GM23338 (cell line): ENCODE data around the gene RGS6. TPM values are rescaled to one million over a fixed set of nuclear protein-coding genes. Genes with fewer than 3 reads are reported as not detected.

Experiments
- ATAC-seq: fragments of 200-7000 bp; cut with Tn5 transposase; 3 replicates; pipeline ENCODE4 v1.9.1; 2020
- DNase-seq: peaks from one replicate; pipeline ENCODE4 v3.0.0-alpha.2; 2015; ENCODE audit warnings: low spot score
- H2AFZ ChIP-seq: fragments of 200-600 bp; sonication (generic); 2 replicates; pipeline ENCODE4 v1.8.0; 2016; ENCODE audit warnings: antibody characterized with exemption, mild to moderate bottlenecking, moderate library complexity
- H3F3A ChIP-seq: fragments of 200-600 bp; sonication (generic); replicated peaks from 2 replicates; pipeline ENCODE4 v1.8.0; 2017; ENCODE audit warnings: antibody characterized with exemption, mixed run types, low read depth
- H3K27ac ChIP-seq: fragments of 200-600 bp; sonication (generic); 2 replicates; pipeline ENCODE4 v1.6.1; 2016; ENCODE audit warnings: low read depth
- H3K27me3 ChIP-seq: fragments of 200-600 bp; sonication (generic); 2 replicates; pipeline ENCODE4 v1.8.0; 2016; ENCODE audit warnings: mild to moderate bottlenecking, mixed run types, moderate library complexity; ENCODE audit not compliant: insufficient read depth
- H3K36me3 ChIP-seq: fragments of 200-600 bp; sonication (generic); 2 replicates; pipeline ENCODE4 v1.8.0; 2016; ENCODE audit warnings: mild to moderate bottlenecking; ENCODE audit not compliant: insufficient read depth
- H3K4me1 ChIP-seq: fragments of 200-600 bp; sonication (generic); 2 replicates; pipeline ENCODE4 v1.8.0; 2016; ENCODE audit warnings: mild to moderate bottlenecking, moderate library complexity; ENCODE audit not compliant: insufficient read depth
- H3K4me2 ChIP-seq: fragments of 200-600 bp; sonication (generic); 2 replicates; pipeline ENCODE4 v1.7.1; 2017; ENCODE audit warnings: mixed run types
- H3K4me3 ChIP-seq: fragments of 200-600 bp; sonication (generic); 2 replicates; pipeline ENCODE4 v1.6.1; 2016; ENCODE audit warnings: mixed run types
- H3K79me2 ChIP-seq: fragments of 200-600 bp; sonication (generic); replicated peaks from 2 replicates; pipeline ENCODE4 v1.8.0; 2017; ENCODE audit warnings: mild to moderate bottlenecking; ENCODE audit not compliant: insufficient read depth
- H3K9me2 ChIP-seq: fragments of 200-600 bp; sonication (generic); 2 replicates; pipeline ENCODE4 v1.8.0; 2017; ENCODE audit not compliant: insufficient read depth
- H4K20me1 ChIP-seq: fragments of 200-600 bp; sonication (generic); replicated peaks from 2 replicates; pipeline ENCODE4 v1.8.0; 2017; ENCODE audit warnings: mild to moderate bottlenecking; ENCODE audit not compliant: insufficient read depth
- H3K27ac Mint-ChIP-seq: 2 replicates; pipeline ENCODE4 v1.8.0; 2020; ENCODE audit warnings: inconsistent platforms, mild to moderate bottlenecking, moderate library complexity, mixed read lengths
- H3K27me3 Mint-ChIP-seq: 3 replicates; pipeline ENCODE4 v1.8.0; 2022; ENCODE audit warnings: low read depth, mild to moderate bottlenecking, moderate library complexity, mixed read lengths, inconsistent platforms; ENCODE audit not compliant: insufficient read depth, poor library complexity
- H3K36me3 Mint-ChIP-seq: 3 replicates; pipeline ENCODE4 v1.8.0; 2021; ENCODE audit warnings: low read depth, mild to moderate bottlenecking, inconsistent platforms, moderate library complexity, mixed read lengths
- H3K4me1 Mint-ChIP-seq: 3 replicates; pipeline ENCODE4 v1.8.0; 2020; ENCODE audit warnings: mild to moderate bottlenecking, inconsistent platforms, mixed read lengths
- H3K4me3 Mint-ChIP-seq: 3 replicates; pipeline ENCODE4 v1.8.0; 2021; ENCODE audit warnings: moderate library complexity, mild to moderate bottlenecking, inconsistent platforms, mixed read lengths
- H3K9me3 Mint-ChIP-seq: 3 replicates; pipeline ENCODE4 v1.8.0; 2020; ENCODE audit warnings: moderate library complexity, mild to moderate bottlenecking, inconsistent platforms, mixed read lengths
- CREB1 ChIP-seq: fragments of 250-450 bp; sonication (Bioruptor Pico); IDR thresholded peaks from 2 replicates; pipeline ENCODE4 v1.5.0; 2020; ENCODE audit warnings: low read depth, mild to moderate bottlenecking, moderate library complexity
- CTCF ChIP-seq, 2 experiments: fragments of 200-600 bp in 1 of 2; sonication (generic) in 1 of 2; conservative IDR thresholded peaks; 2 replicates each; pipeline versions ENCODE4 v1.5.1 to v1.6.1; 2016 to 2017; ENCODE audit warnings: antibody characterized with exemption in 2 of 2, low read depth in 2 of 2, mild to moderate bottlenecking in 2 of 2, moderate library complexity in 1 of 2
- EZH2 ChIP-seq: fragments of 200-600 bp; sonication (generic); IDR thresholded peaks from one replicate; pipeline ENCODE4 v1.8.0; 2017; ENCODE audit warnings: antibody characterized with exemption, mild to moderate bottlenecking, low read depth; ENCODE audit not compliant: unreplicated experiment
- EZH2phosphoT487 ChIP-seq: fragments of 200-600 bp; sonication (generic); IDR thresholded peaks from one replicate; pipeline ENCODE4 v1.8.1; 2018; ENCODE audit warnings: antibody characterized with exemption; ENCODE audit not compliant: unreplicated experiment
- JUNB ChIP-seq: IDR thresholded peaks from one replicate; pipeline ENCODE4 v1.6.1; 2016; ENCODE audit warnings: antibody characterized with exemption; ENCODE audit not compliant: unreplicated experiment
- NANOG ChIP-seq: IDR thresholded peaks from 2 replicates; pipeline ENCODE4 v1.6.1; 2016; ENCODE audit warnings: antibody characterized with exemption, borderline replicate concordance
- POLR2AphosphoS5 ChIP-seq: IDR thresholded peaks from 2 replicates; pipeline ENCODE4 v1.6.1; 2016; ENCODE audit warnings: antibody characterized with exemption, low read depth
- REST ChIP-seq: IDR thresholded peaks from one replicate; pipeline ENCODE4 v1.6.1; 2018; ENCODE audit warnings: antibody characterized with exemption; ENCODE audit not compliant: unreplicated experiment
- STAT1 ChIP-seq: IDR thresholded peaks from one replicate; pipeline ENCODE4 v1.6.1; 2016; ENCODE audit warnings: antibody characterized with exemption; ENCODE audit not compliant: unreplicated experiment
- ZNF114 ChIP-seq: fragments of 250-450 bp; sonication (Bioruptor Pico); IDR thresholded peaks from 2 replicates; pipeline ENCODE4 v1.5.0; 2020; ENCODE audit warnings: mild to moderate bottlenecking, moderate library complexity
- polyA plus RNA-seq: library from polyadenylated mRNA; unstranded; fragments of >200 nt; fragmentation: Nextera tagmentation; extraction: Ambion mirVana; gene quantifications from 2 replicates; pipeline ENCODE4 v1.2.1, GENCODE V29; 2016
- total RNA-seq: library from RNA; depleted of rRNA; stranded (reverse); fragments of >200 nt; shearing (Covaris generic); gene quantifications from 2 replicates; pipeline ENCODE4 v1.2.3, GENCODE V29; 2014

RGS6 gene
- total and polyA plus RNA-seq, 2 experiments from 2014 or later = 0.66 to 0.83 TPM

DNA sequence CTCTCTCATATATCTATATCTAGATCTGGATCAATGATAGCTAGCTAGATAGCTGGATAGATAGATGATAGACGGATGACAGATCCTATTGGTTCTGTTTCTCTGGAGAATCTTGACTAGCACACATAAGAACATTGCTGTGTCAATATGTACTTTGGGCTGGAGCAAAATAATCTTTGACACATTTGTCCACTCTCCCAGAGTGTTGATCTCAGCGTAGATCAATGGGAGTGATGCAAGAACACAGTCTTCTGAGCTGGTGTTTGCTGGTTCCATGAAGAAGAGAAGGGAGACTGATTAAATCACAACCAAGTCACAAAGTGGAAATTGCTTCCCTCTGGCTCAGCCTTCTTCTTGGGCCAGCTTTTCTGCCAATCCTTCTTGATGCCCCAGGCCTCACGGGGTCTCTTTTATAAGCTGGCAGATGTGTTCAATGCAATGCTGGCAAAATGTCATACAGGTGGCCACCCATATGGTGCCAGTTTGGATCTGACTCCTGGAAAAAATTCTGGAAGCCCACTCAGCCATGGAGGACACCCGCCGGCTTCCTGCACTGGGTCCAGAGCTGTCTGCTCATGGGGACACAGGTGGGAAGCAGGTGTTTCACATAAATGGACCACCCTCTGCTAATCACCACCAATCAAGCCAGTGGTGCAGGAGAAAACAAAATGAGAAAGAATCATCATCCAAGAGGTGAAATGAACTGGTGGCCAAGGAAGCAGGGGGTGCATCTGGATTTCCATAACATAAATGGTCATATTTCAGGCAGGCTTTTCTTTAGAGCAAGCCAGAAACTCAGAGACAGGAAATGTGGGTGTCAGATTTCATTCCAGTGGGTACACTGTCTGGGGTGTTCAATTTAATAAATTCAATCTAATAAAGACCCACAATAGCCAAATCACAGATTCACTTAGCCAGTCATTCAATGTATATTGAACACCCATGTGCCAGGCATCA lies 651.4 kb downstream of the RGS6 start (continued):
- TF ChIP-seq ZNF114 (no peak), STAT1 (no peak), NANOG (no peak), POLR2AphosphoS5 (no peak), JUNB (no peak), REST (no peak)

- Histone ChIP-seq H3F3A (no peaks in the 10 kb centered on the region), H3K4me3 (no peak overlapping the region), H3K36me3 (no peaks in the 10 kb centered on the region), H3K27ac (no peak overlapping the region), H3K4me1 (no peaks in the 10 kb centered on the region), H3K4me2 (no peak overlapping the region), H3K79me2 (no peaks in the 10 kb centered on the region), H4K20me1 (no peaks in the 10 kb centered on the region), H3K9me2 (peaks cover 20% of the 10 kb centered on the region), H3K27me3 (no peaks in the 10 kb centered on the region), H2AFZ (no peak overlapping the region)
- no peak overlapping the region for H3K4me3 Mint-ChIP-seq
- ATAC-seq (no peak), DNase-seq (no peak)
- TF ChIP-seq NANOG (no peak), EZH2 (no peak), CTCF (conservative IDR thresholded peaks at IDR 0.05; ENCODE audit: low read depth in 2 of 2) (no peak), EZH2phosphoT487 (no peak), CREB1 (CRISPR knock-in tag) (no peak), STAT1 (no peak)
- H3K36me3 Mint-ChIP-seq = no peaks in the 10 kb centered on the region
- H3K27ac Mint-ChIP-seq = no peak overlapping the region
- H3K9me3 Mint-ChIP-seq = peaks cover 2% of the 10 kb centered on the region; the same call in 1 of the 3 replicates
- no peaks in the 10 kb centered on the region for H3K4me1 Mint-ChIP-seq
- peaks cover 5% of the 10 kb centered on the region for H3K27me3 Mint-ChIP-seq
Observed at GRCh38 chr14:72588521-72588920, 656.3 kb downstream of the RGS6 start.
